ENCODE data around the gene CNOT11.

GRCh38 chr2:101219246-101219645 lies 33.4 kb upstream of the CNOT11 start:
- TF ChIP-seq, protein P1, sequence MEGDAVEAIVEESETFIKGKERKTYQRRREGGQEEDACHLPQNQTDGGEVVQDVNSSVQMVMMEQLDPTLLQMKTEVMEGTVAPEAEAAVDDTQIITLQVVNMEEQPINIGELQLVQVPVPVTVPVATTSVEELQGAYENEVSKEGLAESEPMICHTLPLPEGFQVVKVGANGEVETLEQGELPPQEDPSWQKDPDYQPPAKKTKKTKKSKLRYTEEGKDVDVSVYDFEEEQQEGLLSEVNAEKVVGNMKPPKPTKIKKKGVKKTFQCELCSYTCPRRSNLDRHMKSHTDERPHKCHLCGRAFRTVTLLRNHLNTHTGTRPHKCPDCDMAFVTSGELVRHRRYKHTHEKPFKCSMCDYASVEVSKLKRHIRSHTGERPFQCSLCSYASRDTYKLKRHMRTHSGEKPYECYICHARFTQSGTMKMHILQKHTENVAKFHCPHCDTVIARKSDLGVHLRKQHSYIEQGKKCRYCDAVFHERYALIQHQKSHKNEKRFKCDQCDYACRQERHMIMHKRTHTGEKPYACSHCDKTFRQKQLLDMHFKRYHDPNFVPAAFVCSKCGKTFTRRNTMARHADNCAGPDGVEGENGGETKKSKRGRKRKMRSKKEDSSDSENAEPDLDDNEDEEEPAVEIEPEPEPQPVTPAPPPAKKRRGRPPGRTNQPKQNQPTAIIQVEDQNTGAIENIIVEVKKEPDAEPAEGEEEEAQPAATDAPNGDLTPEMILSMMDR (IDR thresholded peaks at IDR 0.05; ENCODE audit: low read depth, low read length) = no peak
- no peak for TF ChIP-seq EZH2phosphoT487 (IDR thresholded peaks at IDR 0.05; ENCODE audit: low read depth)
